Activated naive CD4-positive, alpha-beta T cell treated with anti-CD3 and anti-CD28 coated beads for 36 hours (primary cell): ENCODE measurements around the gene CCP110. TPM values are rescaled to one million over a fixed set of nuclear protein-coding genes. Genes with fewer than 3 reads are reported as not detected.
A peak's percentile ranks its signal among the peaks of the same experiment; 100 is the strongest.

Experiments used
- CTCF ChIA-PET: fragments of 350-600 bp; sonication (Branson Sonifier 250); formaldehyde crosslinking; loops from one replicate; lab custom pipeline; 2021; ENCODE audit warnings: antibody characterized with exemption; lab: Charles Lee
- DNase-seq: peaks from one replicate; pipeline ENCODE4 v3.0.0-alpha.2; 2020
- H3K27ac Mint-ChIP-seq: one replicate; pipeline ENCODE4 v1.8.0; 2021; ENCODE audit warnings: mild to moderate bottlenecking, mixed read lengths
- H3K27me3 Mint-ChIP-seq: one replicate; pipeline ENCODE4 v1.8.0; 2021; ENCODE audit warnings: low read depth, mixed read lengths
- H3K36me3 Mint-ChIP-seq: one replicate; pipeline ENCODE4 v1.8.0; 2021; ENCODE audit warnings: low read depth, mixed read lengths
- H3K4me1 Mint-ChIP-seq: one replicate; pipeline ENCODE4 v1.8.0; 2021; ENCODE audit warnings: low read depth, mixed read lengths
- H3K4me3 Mint-ChIP-seq: one replicate; pipeline ENCODE4 v1.8.0; 2021; ENCODE audit warnings: mild to moderate bottlenecking, moderate library complexity, mixed read lengths
- H3K9me3 Mint-ChIP-seq: one replicate; pipeline ENCODE4 v1.8.0; 2021; ENCODE audit warnings: mixed read lengths
- intact Hi-C: fragments of 100-400 bp; cut with micrococcal nuclease; formaldehyde crosslinking; loops from one replicate; pipeline ENCODE4 v1.15.1; 2023
- total RNA-seq, 2 experiments: library from RNA; stranded (reverse); gene quantifications; one replicate each; pipeline ENCODE4 v1.2.3, GENCODE V29; 2021

Gene CCP110
- total RNA-seq, 2 experiments from 2014 or later = 27.3 to 31.9 TPM

GRCh38 chr16:19588661-19589060 lies 64.9 kb downstream of the CCP110 start:
- H3K27ac Mint-ChIP-seq = no peak overlapping the region
- CTCF ChIA-PET = no interaction called here
- H3K9me3 Mint-ChIP-seq = no peaks in the 10 kb centered on the region
- intact Hi-C loops = no loop called here
- no peak overlapping the region for H3K4me3 Mint-ChIP-seq
- H3K27me3 Mint-ChIP-seq = no peaks in the 10 kb centered on the region
- no peak for DNase-seq
- peaks cover 22% of the 10 kb centered on the region for H3K36me3 Mint-ChIP-seq
- H3K4me1 Mint-ChIP-seq = peaks cover 19% of the 10 kb centered on the region

DNA sequence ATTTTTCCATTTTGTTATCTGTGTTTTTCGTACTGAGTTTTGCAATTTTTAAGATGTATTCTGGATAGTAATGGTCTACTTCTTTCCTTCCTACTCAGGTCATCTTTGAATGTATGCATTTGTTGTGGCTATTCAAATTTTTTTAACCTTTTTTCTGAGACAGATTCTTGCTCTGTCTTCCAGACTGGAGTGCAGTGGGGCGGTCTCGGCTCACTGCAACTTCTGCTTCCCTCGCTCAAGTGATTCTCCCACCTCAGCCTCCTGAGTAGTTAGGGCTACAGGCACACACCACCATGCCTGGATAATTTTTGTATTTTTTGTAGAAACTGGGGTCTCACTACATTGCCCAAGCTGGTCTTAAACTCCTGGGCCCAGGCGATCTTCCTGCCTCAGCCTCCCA lies 65.4 kb downstream of the CCP110 start:
- Mint-ChIP-seq H3K9me3 (no peaks in the 10 kb centered on the region), H3K27me3 (no peaks in the 10 kb centered on the region), H3K4me3 (no peak overlapping the region), H3K27ac (no peak overlapping the region), H3K36me3 (peaks cover 19% of the 10 kb centered on the region), H3K4me1 (peaks cover 14% of the 10 kb centered on the region)
- intact Hi-C loops = no loop called here
- CTCF ChIA-PET = no interaction called here
- DNase-seq = no peak

DNA sequence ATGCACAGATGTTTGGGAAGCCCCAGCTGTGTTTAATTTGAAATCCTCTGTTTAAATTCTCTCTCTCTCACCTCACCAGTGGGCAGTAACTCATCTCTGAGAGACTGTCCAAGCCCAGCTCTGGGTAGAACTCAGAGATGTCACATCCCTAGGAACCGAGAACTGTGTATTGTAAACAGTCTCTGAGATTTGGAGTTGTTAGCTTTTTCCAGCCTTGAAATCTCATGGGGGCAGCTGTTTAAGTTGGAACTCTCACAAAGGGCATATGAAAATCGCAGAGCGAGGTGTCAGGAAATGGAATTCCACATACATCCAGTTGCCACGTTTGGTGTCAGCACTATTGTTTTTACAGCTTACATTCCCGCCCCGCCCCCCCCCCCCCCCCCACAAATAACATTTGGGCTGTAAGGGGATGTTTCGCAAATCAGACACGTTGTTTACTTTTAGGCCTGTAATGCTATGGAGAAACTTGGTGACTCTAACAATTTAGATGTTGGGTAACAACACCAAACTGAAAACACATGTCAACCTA lies 66.1 kb downstream of the CCP110 start:
- Mint-ChIP-seq H3K9me3 (no peaks in the 10 kb centered on the region), H3K27ac (no peak overlapping the region), H3K36me3 (peaks cover 19% of the 10 kb centered on the region), H3K4me1 (peaks cover 11% of the 10 kb centered on the region), H3K4me3 (no peak overlapping the region), H3K27me3 (no peaks in the 10 kb centered on the region)
- CTCF ChIA-PET = interaction anchor here (1.0 to 1.1 kb wide), 2 partner anchors 10 to 35 kb away, joined by 3 read pairs; no protein-coding TSS in a partner anchor
- intact Hi-C loops = no loop called here
- DNase-seq = no peak

- no peak overlapping the region for H3K4me3 Mint-ChIP-seq
- intact Hi-C loops = no loop called here
- CTCF ChIA-PET = interaction anchor here (1.4 kb wide), 1 partner anchor 11 kb away, joined by 5 read pairs; no protein-coding TSS in a partner anchor
- DNase-seq = no peak
- no peak overlapping the region for H3K27ac Mint-ChIP-seq
- no peaks in the 10 kb centered on the region for H3K27me3 Mint-ChIP-seq
- peaks cover 15% of the 10 kb centered on the region for H3K36me3 Mint-ChIP-seq
- H3K9me3 Mint-ChIP-seq = no peaks in the 10 kb centered on the region
- no peaks in the 10 kb centered on the region for H3K4me1 Mint-ChIP-seq
These were observed 71.5 kb downstream of the CCP110 start for GRCh38 chr16:19595043-19595767.

GRCh38 chr16:19598805-19599510 lies 75.2 kb downstream of the CCP110 start:
- no peak overlapping the region for H3K27ac Mint-ChIP-seq
- peaks cover 15% of the 10 kb centered on the region for H3K36me3 Mint-ChIP-seq
- no peaks in the 10 kb centered on the region for H3K27me3 Mint-ChIP-seq
- no peak overlapping the region for H3K4me3 Mint-ChIP-seq
- H3K9me3 Mint-ChIP-seq = no peaks in the 10 kb centered on the region
- intact Hi-C loops = no loop called here
- no peak for DNase-seq
- no peaks in the 10 kb centered on the region for H3K4me1 Mint-ChIP-seq
- CTCF ChIA-PET = interaction anchor here (0.6 to 5.7 kb wide), 6 partner anchors 13 to 292 kb away, joined by 3 to 54 read pairs (median 4); partner anchors contain the start of gene GPRC5B

GRCh38 chr16:19599968-19600716 lies 76.4 kb downstream of the CCP110 start:
- intact Hi-C loops = loop anchor here (10.0 kb wide), 1 partner anchor 785 kb away; no protein-coding TSS in a partner anchor
- no peaks in the 10 kb centered on the region for H3K4me1 Mint-ChIP-seq
- no peak overlapping the region for H3K27ac Mint-ChIP-seq
- peaks cover 21% of the 10 kb centered on the region for H3K36me3 Mint-ChIP-seq
- no peaks in the 10 kb centered on the region for H3K9me3 Mint-ChIP-seq
- H3K4me3 Mint-ChIP-seq = no peak overlapping the region
- no peak for DNase-seq
- CTCF ChIA-PET = interaction anchor here (1.0 to 5.7 kb wide), 9 partner anchors 10 to 298 kb away, joined by 3 to 54 read pairs (median 3); partner anchors contain the start of genes GPRC5B and VPS35L
- no peaks in the 10 kb centered on the region for H3K27me3 Mint-ChIP-seq

DNA sequence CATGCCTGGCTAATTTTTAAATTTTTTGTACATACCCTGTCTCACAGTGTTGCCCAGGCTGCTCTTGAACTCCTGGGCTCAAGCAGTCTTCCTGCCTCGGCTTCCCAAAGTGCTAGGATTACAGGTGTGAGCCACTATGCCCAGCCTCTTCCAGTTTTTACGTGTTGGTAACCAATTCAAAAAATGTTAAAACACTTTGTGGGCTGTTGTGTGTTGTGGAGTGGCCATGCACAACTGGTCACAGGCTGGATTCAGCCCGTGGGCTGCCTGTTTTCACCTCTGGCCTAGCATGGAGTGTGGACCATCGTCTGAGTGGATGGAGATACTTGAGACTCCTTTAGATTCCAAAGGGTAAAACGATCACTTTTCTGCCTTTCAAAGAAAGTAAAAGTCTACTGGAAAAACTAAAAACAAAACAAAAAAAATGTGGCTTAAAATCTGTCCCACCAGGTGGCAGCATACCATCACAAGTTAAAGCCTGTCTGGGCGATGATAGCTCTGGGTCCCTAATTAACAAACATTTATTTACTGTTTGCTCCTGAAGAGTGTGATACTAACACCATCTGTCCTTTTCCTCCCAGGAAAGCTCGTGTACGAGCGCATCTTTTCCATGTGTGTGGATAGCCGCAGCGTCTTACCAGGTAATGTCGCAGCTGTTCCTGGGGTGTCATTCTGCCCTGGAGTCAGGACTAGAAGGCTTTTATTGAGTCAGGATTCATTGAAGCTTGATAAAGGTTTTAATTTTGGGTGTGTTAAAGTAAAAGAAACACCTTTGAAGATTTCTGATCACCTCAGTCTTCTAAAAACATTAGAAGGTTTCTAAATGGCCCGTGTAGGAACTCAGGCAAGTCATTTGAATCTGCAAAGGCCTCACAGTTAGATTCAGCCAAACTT lies 77.6 kb downstream of the CCP110 start:
- Mint-ChIP-seq H3K4me1 (no peaks in the 10 kb centered on the region), H3K36me3 (peaks cover 33% of the 10 kb centered on the region), H3K27me3 (no peaks in the 10 kb centered on the region), H3K27ac (no peak overlapping the region), H3K4me3 (no peak overlapping the region), H3K9me3 (peaks cover 7% of the 10 kb centered on the region)
- intact Hi-C loops = loop anchor here (1.0 to 10.0 kb wide), 3 partner anchors 42 to 783 kb away; no protein-coding TSS in a partner anchor
- peak; percentile 55 for DNase-seq
- CTCF ChIA-PET = interaction anchor here (0.5 to 5.7 kb wide), 12 partner anchors 15 to 1076 kb away, joined by 3 to 54 read pairs (median 3); partner anchors contain the start of gene GPRC5B

Other genes with a start within 250 kb of the CCP110 start
- gene CLEC19A, start 238.2 kb upstream of the CCP110 start, total RNA-seq = not detected
- not detected for gene TMC5, start 106.1 kb upstream of the CCP110 start, total RNA-seq
- gene GDE1, start 1.8 kb upstream of the CCP110 start, total RNA-seq = 10 to 100 TPM; 13.3 to 17.1 TPM
- 10 to 100 TPM; 30.3 to 32.4 TPM for gene VPS35L, start 31.8 kb downstream of the CCP110 start, total RNA-seq
- 10 to 100 TPM; 24.4 to 26.1 TPM for gene KNOP1, start 194.3 kb downstream of the CCP110 start, total RNA-seq
- 1 to 10 TPM; 2.8 to 3.9 TPM for gene IQCK, start 194.3 kb downstream of the CCP110 start, total RNA-seq